ENCODE measurements around the gene PRKAG2.

DNA sequence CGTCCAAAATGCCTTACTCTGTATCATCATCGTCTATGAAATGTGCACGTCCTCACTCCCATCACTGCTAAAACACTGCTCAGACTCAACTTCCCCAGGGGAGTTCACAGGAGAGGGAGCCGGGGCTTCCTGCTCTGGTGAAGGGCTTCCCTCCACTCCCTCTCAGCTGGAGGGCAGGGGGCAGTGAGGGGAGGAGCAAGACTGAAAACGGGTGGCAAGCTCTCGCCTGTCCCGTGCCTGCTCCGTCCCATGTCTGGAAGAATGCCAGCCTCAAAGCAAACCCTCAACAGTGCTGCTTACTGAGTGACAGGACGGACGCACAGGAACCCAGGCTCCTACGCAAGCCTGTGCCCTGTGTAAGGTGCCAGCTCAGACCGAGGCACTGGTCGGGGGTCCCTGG, 25.1 kb downstream of the PRKAG2 start:
- TF ChIP-seq, protein P1, sequence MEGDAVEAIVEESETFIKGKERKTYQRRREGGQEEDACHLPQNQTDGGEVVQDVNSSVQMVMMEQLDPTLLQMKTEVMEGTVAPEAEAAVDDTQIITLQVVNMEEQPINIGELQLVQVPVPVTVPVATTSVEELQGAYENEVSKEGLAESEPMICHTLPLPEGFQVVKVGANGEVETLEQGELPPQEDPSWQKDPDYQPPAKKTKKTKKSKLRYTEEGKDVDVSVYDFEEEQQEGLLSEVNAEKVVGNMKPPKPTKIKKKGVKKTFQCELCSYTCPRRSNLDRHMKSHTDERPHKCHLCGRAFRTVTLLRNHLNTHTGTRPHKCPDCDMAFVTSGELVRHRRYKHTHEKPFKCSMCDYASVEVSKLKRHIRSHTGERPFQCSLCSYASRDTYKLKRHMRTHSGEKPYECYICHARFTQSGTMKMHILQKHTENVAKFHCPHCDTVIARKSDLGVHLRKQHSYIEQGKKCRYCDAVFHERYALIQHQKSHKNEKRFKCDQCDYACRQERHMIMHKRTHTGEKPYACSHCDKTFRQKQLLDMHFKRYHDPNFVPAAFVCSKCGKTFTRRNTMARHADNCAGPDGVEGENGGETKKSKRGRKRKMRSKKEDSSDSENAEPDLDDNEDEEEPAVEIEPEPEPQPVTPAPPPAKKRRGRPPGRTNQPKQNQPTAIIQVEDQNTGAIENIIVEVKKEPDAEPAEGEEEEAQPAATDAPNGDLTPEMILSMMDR (IDR thresholded peaks at IDR 0.05), result no peak
- TF ChIP-seq POLR2A (IDR thresholded peaks at IDR 0.05), result no peak
